ENCODE results near the gene CHPT1. TPM values are rescaled to one million over a fixed set of nuclear protein-coding genes. Genes with fewer than 3 reads are reported as not detected.
A peak's percentile ranks its signal among the peaks of the same experiment; 100 is the strongest.
"Not testable (repeated sequence)": the region's sequence is repeated elsewhere in the genome, so short reads cannot be mapped to it uniquely, and the experiment has no call there.

Gene CHPT1
- total RNA-seq, result 20.5 and 42.7 TPM in 2 replicates

GRCh38 chr12:101697197-101697929 is at the start of gene CHPT1:
TSS of gene CHPT1 (plus strand) at chr12:101697640. CDS start at chr12:101697862, 222 bp downstream.
- peak; percentile 50 to 52 for DNase-seq (ENCODE audit: low read depth in 2 of 2)

DNA sequence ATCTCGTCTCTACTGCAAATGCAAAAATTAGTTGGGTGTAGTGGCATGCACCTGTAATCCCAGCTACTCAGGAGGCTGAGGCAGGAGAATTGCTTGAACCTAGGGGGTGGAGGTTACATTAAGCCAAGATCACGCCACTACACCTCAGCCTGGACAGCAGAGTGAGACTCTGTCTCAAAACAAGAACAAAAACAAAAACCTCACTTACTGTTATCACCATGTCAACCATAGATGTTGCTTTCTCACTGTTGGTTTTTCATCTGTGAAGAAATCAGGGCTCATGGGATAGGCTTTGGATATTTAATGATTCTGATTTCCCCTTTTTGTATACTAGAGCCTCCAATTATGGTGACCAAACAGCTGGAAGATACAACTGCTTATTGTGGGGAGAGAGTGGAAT is 49.7 kb upstream of the CHPT1 start:
- DNase-seq (ENCODE audit: low read depth in 2 of 2), result no peak

GRCh38 chr12:101648195-101648594 is 49.2 kb upstream of the CHPT1 start:
- DNase-seq (ENCODE audit: low read depth in 2 of 2), result no peak

- DNase-seq (ENCODE audit: low read depth in 2 of 2), result no peak
Observed at GRCh38 chr12:101650346-101651117, 46.9 kb upstream of the CHPT1 start.

DNA sequence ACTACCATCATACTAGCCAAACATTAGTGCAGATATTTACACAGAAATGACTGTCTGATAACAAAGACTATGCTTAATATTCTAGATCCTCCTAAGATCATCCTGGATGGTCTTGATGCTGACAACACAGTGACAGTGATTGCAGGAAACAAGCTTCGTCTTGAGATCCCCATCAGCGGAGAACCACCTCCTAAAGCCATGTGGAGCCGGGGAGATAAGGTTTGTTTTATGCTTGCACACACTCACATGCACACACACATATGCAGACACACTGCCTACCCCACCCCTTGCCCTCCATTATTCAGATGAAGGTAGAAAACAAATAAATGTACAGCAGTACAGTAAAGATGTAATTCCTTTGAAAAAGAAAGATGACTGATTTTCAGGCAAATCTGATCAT is 44.4 kb upstream of the CHPT1 start:
- no peak for DNase-seq (ENCODE audit: low read depth in 2 of 2)

GRCh38 chr12:101653503-101653902 is 43.9 kb upstream of the CHPT1 start:
- DNase-seq (ENCODE audit: low read depth in 2 of 2), result no peak

- DNase-seq (ENCODE audit: low read depth in 2 of 2), result no peak
Observed at GRCh38 chr12:101654442-101654841, 43.0 kb upstream of the CHPT1 start.

GRCh38 chr12:101655393-101655792 is 42.0 kb upstream of the CHPT1 start:
- no peak for DNase-seq (ENCODE audit: low read depth in 2 of 2)

- not testable (repeated sequence) for DNase-seq (ENCODE audit: low read depth in 2 of 2)
Observed at GRCh38 chr12:101660662-101661061, 36.8 kb upstream of the CHPT1 start.

DNA sequence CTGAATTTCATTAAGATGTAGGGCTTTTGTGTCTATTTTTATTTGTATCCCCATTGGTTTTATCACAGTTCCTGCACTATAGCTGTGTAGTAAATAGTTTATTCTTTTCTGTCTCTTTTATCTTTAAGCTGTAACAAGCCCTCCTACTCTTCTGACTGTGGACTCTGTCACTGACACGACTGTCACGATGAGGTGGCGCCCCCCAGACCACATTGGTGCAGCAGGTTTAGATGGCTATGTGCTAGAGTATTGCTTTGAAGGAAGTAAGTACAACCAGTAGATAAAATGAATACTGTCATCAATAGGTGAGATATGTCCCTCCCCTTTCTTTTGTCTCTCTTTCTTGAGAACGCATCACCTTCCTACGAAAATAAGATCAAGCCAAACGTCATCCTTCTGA is 34.1 kb upstream of the CHPT1 start:
- no peak for DNase-seq (ENCODE audit: low read depth in 2 of 2)

GRCh38 chr12:101664992-101665391 is 32.4 kb upstream of the CHPT1 start:
- DNase-seq (ENCODE audit: low read depth in 2 of 2), result no peak

DNA sequence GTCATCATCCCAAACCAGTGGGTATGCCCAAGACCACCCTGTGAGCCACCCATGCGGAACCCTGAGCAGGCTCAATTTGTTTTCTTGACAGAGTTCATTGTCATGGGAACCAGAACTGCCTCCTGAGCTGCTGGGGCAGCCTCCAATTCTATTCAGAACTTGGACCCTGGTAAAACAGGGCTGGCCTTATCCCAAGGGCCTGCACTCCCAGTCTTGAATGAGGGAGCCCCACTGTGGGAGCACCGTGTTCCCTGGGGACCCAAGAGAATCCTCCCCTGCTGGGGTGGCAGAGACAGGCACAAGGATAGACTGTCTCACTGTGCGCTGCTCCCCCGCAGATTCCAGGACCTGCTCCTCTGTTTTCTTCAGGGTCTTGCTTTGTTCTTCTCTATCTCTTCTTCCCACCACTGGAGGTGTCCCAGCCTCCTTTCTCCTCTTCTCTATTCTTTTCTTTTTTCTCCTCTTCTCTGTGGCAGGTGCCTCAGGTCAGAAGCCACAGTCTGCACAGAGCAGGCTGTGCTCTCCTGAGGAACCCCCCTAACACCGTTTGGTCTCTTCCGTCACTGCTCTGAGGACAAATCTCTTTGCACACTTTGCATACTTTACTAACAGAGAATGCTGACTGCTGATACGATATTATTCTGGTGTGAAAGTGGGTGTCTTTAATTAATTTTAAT is 31.2 kb upstream of the CHPT1 start:
- no peak for DNase-seq (ENCODE audit: low read depth in 2 of 2)

GRCh38 chr12:101667591-101667990 is 29.8 kb upstream of the CHPT1 start:
- no peak for DNase-seq (ENCODE audit: low read depth in 2 of 2)

GRCh38 chr12:101670007-101670671 is 27.3 kb upstream of the CHPT1 start:
- peak; percentile 60 to 63 for DNase-seq (ENCODE audit: low read depth in 2 of 2)

- no peak for DNase-seq (ENCODE audit: low read depth in 2 of 2)
Observed at GRCh38 chr12:101671157-101671791, 26.2 kb upstream of the CHPT1 start.

DNA sequence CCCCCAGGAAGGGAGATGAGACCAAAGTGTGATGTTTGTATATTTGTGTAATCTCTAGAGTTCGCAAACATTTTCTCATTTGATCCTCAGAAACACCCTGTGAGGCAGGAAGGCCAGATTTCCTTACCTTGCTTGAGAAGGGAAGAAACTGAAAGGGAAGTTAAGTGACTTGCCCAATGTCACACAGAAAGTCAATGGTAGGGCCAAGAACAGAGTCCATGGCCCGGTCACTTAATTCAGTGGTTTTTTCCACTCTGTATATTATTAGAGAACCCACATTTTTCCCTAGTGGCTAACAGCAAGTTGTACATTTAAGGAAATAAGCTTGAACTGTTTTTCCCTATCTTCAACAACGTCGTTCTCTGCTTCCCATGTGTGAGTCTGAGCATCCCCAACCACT is 25.6 kb upstream of the CHPT1 start:
- DNase-seq (ENCODE audit: low read depth in 2 of 2), result no peak

DNA sequence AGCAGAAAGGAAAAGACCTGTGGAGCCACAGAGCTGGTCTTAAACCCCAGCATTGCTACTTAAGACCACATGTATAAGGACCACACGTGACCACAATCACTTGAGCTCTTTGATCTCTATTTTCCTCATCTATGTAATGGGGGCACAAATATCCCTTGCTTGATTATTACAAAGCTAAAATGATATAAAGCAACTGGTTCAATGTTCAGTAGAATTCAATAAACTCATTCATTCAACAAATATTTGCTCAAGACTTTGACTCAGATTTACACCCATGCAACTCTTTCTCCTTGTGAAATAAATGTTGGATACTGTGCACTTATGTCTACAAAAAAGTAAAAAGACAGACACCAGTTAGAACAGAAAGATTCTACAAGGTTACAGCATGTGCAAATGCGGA is 21.9 kb upstream of the CHPT1 start:
- DNase-seq (ENCODE audit: low read depth in 2 of 2), result no peak

- not testable (repeated sequence) for DNase-seq (ENCODE audit: low read depth in 2 of 2)
Observed at GRCh38 chr12:101676497-101676896, 20.9 kb upstream of the CHPT1 start.

DNA sequence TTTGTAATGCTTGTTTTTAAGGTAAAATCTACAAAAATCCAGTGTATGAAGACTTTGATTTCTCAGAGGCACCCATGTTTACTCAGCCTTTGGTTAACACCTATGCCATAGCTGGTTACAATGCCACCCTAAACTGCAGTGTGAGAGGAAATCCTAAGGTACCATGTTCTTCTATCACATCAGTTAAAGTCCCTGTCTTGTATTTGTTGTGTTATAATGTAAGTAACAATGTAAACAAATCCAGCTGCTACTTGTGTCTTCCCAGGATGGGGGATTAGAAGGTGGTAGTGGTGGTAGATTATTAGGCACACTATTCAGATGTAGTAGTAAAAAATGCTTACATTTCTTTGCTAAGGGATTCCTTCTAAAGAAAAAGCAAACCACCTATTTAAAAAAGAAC is 19.4 kb upstream of the CHPT1 start:
- no peak for DNase-seq (ENCODE audit: low read depth in 2 of 2)

GRCh38 chr12:101680240-101680639 is 17.2 kb upstream of the CHPT1 start:
- DNase-seq (ENCODE audit: low read depth in 2 of 2), result no peak

DNA sequence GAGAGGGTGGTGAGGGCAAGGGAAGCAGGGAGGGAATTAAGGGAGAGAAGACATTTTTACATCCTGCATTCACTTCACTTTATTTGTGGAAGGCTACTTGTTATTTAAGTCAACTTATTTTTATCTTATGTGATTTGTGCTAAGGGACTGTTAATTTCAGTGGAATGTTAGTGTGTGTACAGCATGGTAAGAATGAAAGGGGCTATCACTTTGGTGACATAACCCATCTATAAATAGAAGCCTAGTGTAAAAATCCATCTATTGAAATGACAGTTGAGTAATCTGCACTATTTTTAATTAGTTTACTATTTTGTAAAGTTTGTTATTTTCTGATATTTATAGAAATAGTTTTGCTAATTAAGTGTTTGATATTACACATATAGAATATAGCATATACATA is 16.8 kb upstream of the CHPT1 start:
- DNase-seq (ENCODE audit: low read depth in 2 of 2), result no peak
